HL-60 (cell line): ENCODE measurements around the gene KRTAP5-4.
"Not testable (repeated sequence)": the region's sequence is repeated elsewhere in the genome, so short reads cannot be mapped to it uniquely, and the experiment has no call there.

Experiments
- POLR2AphosphoS5 ChIP-seq: IDR thresholded peaks from 2 replicates; pipeline ENCODE4 v1.6.1; 2012; ENCODE audit warnings: low read depth
- TF ChIP-seq, protein P1 (sequence below): IDR thresholded peaks from one replicate; pipeline ENCODE4 v1.5.1; 2011; ENCODE audit warnings: low read length, control low read depth, inconsistent platforms; ENCODE audit not compliant: insufficient read depth

DNA sequence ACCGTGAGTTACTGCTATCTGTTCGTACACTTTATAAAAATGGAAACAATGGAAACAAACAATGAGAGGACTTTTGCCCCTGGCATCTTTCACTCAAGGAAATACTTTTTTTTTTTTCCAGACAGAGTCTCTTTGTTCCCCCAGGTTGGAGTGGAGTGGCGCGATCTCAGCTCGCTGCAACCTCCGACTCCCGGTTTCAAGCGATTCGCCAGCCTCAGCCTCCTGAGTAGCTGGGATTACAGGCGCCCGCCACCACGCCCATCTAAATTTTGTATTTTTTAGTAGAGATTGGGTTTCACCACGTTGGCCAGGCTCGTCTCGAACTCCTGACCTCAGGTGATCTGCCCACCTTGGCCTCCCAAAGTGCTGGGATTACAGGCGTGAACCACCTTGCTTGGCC lies 46.2 kb downstream of the KRTAP5-4 start:
- TF ChIP-seq, protein P1, sequence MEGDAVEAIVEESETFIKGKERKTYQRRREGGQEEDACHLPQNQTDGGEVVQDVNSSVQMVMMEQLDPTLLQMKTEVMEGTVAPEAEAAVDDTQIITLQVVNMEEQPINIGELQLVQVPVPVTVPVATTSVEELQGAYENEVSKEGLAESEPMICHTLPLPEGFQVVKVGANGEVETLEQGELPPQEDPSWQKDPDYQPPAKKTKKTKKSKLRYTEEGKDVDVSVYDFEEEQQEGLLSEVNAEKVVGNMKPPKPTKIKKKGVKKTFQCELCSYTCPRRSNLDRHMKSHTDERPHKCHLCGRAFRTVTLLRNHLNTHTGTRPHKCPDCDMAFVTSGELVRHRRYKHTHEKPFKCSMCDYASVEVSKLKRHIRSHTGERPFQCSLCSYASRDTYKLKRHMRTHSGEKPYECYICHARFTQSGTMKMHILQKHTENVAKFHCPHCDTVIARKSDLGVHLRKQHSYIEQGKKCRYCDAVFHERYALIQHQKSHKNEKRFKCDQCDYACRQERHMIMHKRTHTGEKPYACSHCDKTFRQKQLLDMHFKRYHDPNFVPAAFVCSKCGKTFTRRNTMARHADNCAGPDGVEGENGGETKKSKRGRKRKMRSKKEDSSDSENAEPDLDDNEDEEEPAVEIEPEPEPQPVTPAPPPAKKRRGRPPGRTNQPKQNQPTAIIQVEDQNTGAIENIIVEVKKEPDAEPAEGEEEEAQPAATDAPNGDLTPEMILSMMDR: not testable (repeated sequence)
- not testable (repeated sequence) for TF ChIP-seq POLR2AphosphoS5
